Coronary artery (tissue), 2 donors: ENCODE data around the gene TYW3.
A peak's percentile ranks its signal among the peaks of the same experiment; 100 is the strongest.
"Not testable (repeated sequence)": the region's sequence is repeated elsewhere in the genome, so short reads cannot be mapped to it uniquely, and the experiment has no call there.

Experiments used
- DNase-seq: peaks from one replicate; pipeline ENCODE4 v3.0.0-alpha.2; 2017; ENCODE audit warnings: low spot score
- H3K27ac ChIP-seq, 2 donors: fragments of 200-600 bp; sonication (generic); one replicate each; pipeline ENCODE4 v1.5.1; 2016 to 2019
- H3K4me3 ChIP-seq: fragments of 200-600 bp; sonication (generic); 2 replicates; pipeline ENCODE4 v1.5.1; 2016; ENCODE audit warnings: mild to moderate bottlenecking, moderate library complexity
- TF ChIP-seq, protein P1 (sequence below): fragments of 200-600 bp; sonication (generic); IDR thresholded peaks from one replicate; pipeline ENCODE4 v1.5.1; 2019; ENCODE audit warnings: antibody characterized with exemption

Gene TYW3

GRCh38 chr1:74729741-74730478, 3.0 kb upstream of the TYW3 start:
- no peak overlapping the region for H3K4me3 ChIP-seq
- no peak for DNase-seq
- H3K27ac ChIP-seq, result no peak overlapping the region
- TF ChIP-seq, protein P1, sequence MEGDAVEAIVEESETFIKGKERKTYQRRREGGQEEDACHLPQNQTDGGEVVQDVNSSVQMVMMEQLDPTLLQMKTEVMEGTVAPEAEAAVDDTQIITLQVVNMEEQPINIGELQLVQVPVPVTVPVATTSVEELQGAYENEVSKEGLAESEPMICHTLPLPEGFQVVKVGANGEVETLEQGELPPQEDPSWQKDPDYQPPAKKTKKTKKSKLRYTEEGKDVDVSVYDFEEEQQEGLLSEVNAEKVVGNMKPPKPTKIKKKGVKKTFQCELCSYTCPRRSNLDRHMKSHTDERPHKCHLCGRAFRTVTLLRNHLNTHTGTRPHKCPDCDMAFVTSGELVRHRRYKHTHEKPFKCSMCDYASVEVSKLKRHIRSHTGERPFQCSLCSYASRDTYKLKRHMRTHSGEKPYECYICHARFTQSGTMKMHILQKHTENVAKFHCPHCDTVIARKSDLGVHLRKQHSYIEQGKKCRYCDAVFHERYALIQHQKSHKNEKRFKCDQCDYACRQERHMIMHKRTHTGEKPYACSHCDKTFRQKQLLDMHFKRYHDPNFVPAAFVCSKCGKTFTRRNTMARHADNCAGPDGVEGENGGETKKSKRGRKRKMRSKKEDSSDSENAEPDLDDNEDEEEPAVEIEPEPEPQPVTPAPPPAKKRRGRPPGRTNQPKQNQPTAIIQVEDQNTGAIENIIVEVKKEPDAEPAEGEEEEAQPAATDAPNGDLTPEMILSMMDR, result no peak

DNA sequence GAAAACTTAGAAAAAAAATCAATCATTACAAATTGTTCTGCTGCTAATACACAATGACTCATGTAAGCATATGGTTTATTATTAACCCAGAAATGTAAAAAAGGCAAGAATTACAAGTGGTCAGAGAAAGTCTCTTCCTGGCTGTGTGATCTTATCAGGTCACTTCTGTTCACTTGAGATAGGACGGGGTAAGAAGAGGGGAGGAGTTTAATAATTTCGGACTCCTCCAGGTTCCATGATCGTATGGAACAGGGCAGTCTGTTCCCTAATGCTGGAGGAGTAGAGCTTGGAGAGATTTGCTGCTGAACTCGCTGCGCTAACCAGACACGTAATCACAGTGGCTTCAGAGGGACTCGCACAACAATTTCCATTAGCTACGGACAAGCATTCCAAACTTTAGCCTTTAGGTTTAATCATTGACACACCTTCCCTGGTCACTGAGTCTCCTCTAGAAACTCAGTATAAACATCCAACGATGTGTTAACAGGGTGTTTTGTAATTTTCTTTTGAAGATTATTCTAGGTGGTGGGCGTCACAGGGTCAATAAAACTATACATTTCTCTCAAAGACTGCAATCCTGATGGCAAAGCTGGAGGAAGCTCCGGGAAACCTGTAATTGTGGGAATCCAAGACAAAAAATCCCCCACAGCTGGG, 1.4 kb upstream of the TYW3 start:
- no peak overlapping the region for H3K27ac ChIP-seq
- TF ChIP-seq, protein P1, result no peak
- H3K4me3 ChIP-seq, result peak overlapping the region; percentile 82
- DNase-seq, result no peak

- Histone ChIP-seq H3K4me3 (peak overlapping the region; percentile 82), H3K27ac (peak overlapping the region; percentile 72 to 90)
- DNase-seq, result not testable (repeated sequence)
Observed at GRCh38 chr1:74732071-74732946, 643 bp upstream of the TYW3 start.

GRCh38 chr1:74733604-74734484, 892 bp downstream of the TYW3 start:
- peak overlapping the region; percentile 72 to 90 for H3K27ac ChIP-seq
- DNase-seq, result no peak
- TF ChIP-seq, protein P1, result peak; percentile 47
- H3K4me3 ChIP-seq, result peak overlapping the region; percentile 82

- Histone ChIP-seq H3K4me3 (no peak overlapping the region), H3K27ac (no peak overlapping the region)
- no peak for DNase-seq
- TF ChIP-seq, protein P1, result no peak
Observed at GRCh38 chr1:74737333-74737732, 4.4 kb downstream of the TYW3 start.

GRCh38 chr1:74740307-74740980, 7.5 kb downstream of the TYW3 start:
- H3K4me3 ChIP-seq, H3K27ac ChIP-seq, DNase-seq: not testable (repeated sequence)

- not testable (repeated sequence) for DNase-seq, H3K27ac ChIP-seq, H3K4me3 ChIP-seq
Observed at GRCh38 chr1:74745247-74745646, 12.3 kb downstream of the TYW3 start.
